Amygdala (tissue), 56 donors: ENCODE results near the gene HAAO.

ENCODE experiments used
- DNase-seq, 56 donors: peaks; one replicate each; lab custom pipeline; 2025; lab: John Stamatoyannopoulos, UW

HAAO gene

DNA sequence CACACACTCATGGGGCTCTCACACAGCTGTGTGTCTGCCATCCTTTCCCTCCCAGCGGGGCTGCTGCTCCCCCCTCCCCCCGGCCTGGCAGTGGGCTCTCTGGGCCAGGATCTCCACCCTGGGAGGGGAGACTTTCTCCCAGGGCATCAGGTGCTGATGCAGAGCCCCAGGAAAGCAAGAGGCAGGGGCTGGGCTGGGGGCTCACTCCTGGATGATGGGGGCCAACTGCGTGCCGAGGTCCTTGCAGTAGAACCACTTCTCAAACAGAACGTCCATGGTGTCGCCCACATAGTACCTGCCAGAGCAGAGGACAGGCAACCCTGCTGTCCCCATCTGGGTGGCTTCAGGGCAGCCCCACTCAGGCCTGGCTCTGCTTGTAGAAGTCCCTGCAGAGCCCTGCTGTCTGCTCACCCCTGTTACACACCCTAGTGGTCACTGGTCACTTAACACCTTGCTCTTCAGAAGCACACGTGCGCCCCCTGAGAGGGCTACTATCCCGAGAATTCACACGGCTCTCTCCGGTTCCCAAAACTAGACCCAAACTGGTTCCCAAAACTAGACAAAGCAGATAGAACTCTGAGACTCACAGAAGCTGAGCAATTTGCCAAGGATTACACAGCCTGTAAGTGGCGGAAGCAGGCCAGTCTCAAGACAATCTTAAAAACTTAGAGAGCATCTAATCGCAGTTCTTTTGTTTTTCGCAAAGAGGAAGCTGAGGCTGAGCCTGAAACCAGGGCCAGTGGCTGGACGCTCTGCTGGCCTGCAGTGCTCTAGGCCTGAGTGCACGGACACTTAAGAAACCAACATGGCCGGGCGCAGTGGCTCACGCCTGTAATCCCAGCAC lies 21.9 kb downstream of the HAAO start:
- DNase-seq, result peak in 2 of 56 donors; percentile 36 to 43

- no peak for DNase-seq
These were observed 22.6 kb downstream of the HAAO start for GRCh38 chr2:42769583-42770287.

DNA sequence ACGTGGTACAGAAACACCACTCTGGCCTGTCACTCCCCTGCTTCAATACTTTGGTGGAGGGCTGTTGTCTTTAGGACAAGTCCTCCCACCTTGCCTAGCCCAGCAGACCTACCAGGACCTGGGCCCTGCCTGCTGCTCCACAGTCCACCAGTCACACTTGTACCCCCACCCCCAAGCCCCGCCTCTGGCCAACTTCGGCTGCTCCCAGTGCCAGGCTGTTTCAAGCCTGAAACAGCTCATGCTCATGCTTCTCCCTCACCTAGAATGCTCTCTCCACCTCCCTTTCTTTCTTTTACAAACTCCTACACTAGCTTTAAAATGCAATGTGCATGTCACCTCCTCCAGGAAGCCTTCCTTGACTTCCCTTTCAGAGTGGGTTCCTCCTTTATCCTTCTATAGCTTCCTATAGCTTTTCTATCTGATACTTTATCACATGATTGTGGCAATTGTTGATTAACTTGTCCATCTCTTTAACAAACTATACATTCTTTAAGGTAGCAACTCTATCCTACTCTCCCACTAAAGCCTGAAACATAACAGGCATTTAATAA lies 23.6 kb downstream of the HAAO start:
- DNase-seq, result no peak

DNA sequence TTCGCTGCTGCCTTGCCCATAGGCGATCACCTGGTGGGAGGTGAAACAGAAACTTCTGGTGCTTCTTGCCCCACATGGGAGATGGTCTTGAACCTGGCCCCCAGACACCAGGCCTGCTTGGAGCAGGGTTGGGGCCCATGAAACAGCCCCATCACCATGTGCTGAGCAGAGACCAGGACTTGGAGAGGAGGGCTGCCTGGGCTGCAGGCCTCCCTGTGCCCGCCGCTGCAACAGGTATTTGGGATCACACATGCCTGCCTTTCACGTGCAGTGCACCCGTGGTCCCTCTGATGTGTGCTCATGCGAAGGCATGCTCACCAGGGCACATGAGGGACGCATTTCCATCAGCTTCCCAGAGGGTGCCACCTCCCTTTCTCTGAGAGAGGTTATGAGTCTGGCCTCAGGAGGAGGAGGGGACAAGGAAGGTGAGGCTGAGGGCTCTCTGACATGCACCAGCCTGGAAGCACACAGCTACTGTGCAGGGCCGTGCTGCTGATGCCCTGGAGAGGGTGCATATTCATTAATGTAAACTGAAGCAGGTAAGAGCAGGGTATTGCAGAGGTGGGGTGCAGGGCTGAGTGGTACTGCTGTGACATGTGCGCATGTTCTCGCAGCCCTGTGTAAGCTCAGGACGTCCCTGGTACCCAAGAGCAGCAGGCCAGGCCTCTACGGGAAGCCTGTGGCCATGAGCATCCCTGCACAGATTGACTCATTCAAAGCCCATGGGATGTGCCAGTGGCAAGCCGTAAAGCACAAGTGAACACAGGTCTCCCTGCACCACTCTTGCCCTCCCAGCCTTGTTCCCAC lies 24.3 kb downstream of the HAAO start:
- no peak for DNase-seq

- no peak for DNase-seq
These were observed 25.1 kb downstream of the HAAO start for GRCh38 chr2:42767080-42767898.

DNA sequence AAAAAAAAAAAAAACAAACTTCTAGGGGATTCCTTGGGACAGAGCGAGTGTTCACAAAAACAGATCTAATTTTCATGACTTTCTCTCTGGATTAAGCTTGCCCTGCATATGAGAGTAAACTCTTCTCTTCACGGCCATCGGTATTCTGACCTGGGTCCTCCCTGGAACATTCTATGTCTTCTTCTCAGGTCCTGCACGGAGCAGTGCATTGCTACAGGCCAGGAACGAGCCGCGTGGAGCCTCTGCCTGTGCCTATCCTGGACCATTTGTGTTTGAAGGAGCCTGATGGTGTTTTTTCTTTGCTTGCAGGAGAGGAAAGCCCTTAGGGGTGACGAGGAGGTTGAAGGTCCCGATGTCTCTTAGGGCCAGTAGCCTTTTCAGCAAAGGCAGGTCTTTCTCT lies 26.7 kb downstream of the HAAO start:
- DNase-seq, result no peak

DNA sequence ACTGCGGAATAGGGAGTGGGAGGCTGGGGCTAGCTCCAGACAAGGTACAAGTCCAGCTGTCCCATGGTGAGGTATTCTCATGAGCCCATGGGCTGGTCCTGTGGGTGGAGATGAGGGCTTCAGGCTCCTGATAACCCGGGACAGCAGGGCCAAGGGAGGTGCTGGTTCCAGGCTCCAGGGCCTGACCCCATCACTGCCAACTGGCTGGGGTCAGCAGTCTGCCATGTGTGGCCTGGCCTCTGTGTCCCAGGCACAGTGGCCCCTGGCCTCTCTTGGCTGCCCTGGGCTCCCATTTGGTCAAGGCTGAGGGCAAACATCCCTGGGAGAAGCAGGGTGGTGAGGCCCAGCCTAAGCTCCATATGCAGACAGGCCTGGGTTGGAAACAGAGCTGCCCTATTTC lies 27.5 kb downstream of the HAAO start:
- DNase-seq, result no peak

DNA sequence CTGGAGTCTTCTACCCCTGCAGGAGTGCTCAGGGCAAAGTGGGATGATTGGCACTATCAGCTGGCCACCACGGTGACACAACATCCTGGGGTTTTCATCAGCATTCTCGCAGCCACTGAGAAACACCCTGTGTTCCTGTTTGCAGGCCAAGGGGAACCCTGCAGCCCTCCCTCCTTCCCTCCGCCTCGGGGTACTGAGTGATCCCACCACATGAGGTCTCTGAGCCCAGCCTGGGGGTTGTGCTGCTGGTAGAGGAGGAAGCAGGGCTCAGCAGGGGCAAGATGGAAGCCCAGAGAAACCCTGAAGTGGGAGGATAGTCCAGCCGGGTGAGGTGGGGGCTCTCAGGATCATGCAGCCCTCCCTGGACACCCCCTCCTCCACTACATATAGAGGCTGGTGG lies 28.3 kb downstream of the HAAO start, which contains the start of gene OXER1:
TSS of gene OXER1 (minus strand) at position 40 of the 400 bp plus-strand sequence. CDS start 73 bp downstream, outside the sequence.
- DNase-seq, result no peak

GRCh38 chr2:42762823-42763804 lies 29.3 kb downstream of the HAAO start:
- no peak for DNase-seq

GRCh38 chr2:42762155-42762554 lies 30.2 kb downstream of the HAAO start:
- DNase-seq, result no peak

DNA sequence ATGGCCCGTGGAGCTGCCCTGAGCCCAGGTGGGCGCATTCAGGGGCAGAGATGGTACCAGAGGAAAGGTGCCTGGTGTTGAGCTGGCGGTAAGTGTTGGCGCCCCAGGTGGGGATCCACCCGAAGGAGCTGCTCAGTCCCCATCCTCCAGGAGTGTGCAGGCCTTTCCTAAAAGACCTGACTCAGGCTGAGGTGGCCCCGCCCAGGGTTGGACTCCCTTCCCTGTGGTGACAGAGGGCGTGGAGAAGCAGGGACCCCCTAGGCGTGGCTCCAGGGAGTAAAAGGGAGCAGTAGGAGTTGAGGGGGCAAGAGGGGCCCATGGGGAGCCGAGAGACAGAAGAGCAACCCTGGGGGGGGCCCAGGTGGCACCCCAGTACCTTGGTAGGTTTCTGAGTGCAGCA lies 30.8 kb downstream of the HAAO start:
- no peak for DNase-seq

DNA sequence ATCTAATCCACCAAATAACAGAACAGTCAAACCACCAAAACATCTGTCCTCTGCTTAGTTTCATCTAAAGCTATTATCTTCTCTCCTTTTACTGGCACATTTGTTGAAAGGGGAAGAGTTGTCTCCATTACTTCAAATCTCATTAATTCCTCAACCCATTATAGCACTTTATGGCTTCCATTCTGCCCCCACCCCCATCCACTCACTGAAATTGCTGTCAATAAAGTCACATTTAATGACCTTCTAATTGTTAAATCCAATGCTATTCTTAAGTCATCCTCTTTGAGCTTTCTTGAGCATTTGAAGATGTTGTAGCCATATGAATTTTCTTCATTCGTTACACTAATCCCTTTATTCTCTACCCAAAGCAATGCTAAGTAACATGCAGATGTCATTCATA lies 33.6 kb downstream of the HAAO start:
- no peak for DNase-seq

- no peak for DNase-seq
These were observed 34.2 kb downstream of the HAAO start for GRCh38 chr2:42757981-42758740.

GRCh38 chr2:42756966-42757513 lies 35.3 kb downstream of the HAAO start:
- DNase-seq, result no peak

DNA sequence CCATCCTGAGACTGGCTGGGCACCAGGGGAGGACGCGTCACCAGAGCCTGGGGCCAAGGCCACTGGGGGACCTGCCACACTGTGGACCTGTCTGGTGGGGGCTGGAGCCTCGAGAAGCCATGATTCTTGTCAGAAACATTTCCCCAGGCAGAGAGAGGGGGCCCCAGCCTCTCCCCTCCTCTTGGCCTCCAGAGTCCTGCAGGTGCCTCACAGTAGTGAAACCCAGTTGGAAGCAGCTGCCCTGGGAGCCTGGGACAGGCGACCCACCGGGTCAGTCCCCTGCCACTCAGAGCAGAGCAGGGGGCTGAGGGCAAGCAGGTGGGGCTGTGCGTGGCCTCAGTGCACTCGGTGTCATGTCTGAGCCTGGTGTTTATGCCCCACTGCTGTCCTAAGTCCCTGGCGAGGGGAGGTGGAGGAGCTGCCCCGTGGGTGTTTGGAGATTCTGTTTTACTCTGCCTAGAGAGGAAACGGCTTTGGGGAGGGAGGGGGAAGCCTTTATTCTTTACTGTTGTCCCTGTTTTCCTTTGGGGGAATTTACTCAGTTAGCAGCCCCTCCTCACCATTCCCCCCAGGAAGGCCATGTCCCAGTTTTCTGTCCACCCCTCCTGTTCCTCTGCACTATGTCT lies 36.1 kb downstream of the HAAO start:
- no peak for DNase-seq

- peak in 4 of 56 donors; percentile 10 to 39 (median 17) for DNase-seq
These were observed 37.0 kb downstream of the HAAO start for GRCh38 chr2:42755191-42755880.
